GM12872 (cell line): ENCODE data around the gene SLC22A9.

Source experiments
- TF ChIP-seq, protein P1 (sequence below): IDR thresholded peaks from 3 replicates; pipeline ENCODE4 v1.5.1; 2011; ENCODE audit warnings: low read depth, mild to moderate bottlenecking, low read length, moderate library complexity; ENCODE audit not compliant: insufficient read depth

SLC22A9 gene

DNA sequence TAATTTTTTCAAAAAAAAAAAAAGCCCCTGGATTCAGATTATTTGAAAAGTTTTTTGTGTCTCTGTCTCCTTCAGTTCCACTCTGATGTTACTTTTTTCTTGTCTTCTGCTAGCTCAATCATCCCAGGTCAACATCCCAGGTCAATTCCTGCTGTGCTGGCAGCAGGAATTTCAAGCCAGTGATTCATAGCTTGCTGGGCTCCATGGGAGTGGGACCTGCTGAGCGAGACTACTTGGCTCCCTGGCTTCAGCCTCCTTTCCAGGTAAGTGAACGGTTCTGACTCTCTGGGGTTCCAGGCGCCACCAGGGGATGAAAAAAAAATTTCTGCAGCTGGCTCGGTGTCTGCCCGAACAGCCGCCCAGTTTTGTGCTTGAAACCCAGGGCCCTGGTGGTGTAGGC lies 90.0 kb downstream of the SLC22A9 start:
- TF ChIP-seq, protein P1, sequence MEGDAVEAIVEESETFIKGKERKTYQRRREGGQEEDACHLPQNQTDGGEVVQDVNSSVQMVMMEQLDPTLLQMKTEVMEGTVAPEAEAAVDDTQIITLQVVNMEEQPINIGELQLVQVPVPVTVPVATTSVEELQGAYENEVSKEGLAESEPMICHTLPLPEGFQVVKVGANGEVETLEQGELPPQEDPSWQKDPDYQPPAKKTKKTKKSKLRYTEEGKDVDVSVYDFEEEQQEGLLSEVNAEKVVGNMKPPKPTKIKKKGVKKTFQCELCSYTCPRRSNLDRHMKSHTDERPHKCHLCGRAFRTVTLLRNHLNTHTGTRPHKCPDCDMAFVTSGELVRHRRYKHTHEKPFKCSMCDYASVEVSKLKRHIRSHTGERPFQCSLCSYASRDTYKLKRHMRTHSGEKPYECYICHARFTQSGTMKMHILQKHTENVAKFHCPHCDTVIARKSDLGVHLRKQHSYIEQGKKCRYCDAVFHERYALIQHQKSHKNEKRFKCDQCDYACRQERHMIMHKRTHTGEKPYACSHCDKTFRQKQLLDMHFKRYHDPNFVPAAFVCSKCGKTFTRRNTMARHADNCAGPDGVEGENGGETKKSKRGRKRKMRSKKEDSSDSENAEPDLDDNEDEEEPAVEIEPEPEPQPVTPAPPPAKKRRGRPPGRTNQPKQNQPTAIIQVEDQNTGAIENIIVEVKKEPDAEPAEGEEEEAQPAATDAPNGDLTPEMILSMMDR = no peak
